ENCODE data around the gene SCLT1. TPM values are rescaled to one million over a fixed set of nuclear protein-coding genes. Genes with fewer than 3 reads are reported as not detected.
"Not testable (repeated sequence)": the region's sequence is repeated elsewhere in the genome, so short reads cannot be mapped to it uniquely, and the experiment has no call there.

SCLT1 gene
- total RNA-seq, 1 experiment from 2014 or later, result 13.3 TPM

- Histone ChIP-seq H3K27me3 (ENCODE audit: insufficient read depth, low read length) (no peaks in the 10 kb centered on the region), H4K20me1 (ENCODE audit: insufficient read depth) (no peaks in the 10 kb centered on the region), H3K4me3 (replicated peaks in 1 of 2; ENCODE audit: low read depth in 1 of 2, low read length in 2 of 2) (no peak overlapping the region), H3K4me2 (ENCODE audit: low read length) (no peak overlapping the region), H3K36me3 (ENCODE audit: control insufficient read depth in 1 of 2, insufficient read depth in 2 of 2, low read length in 2 of 2) (peaks cover 0 to 5% of the 10 kb centered on the region in 2 experiments; a peak in 1 of 4 replicates), H3K79me2 (ENCODE audit: insufficient read depth, low read length) (peaks cover 16% of the 10 kb centered on the region), H3K9me3 (ENCODE audit: control insufficient read depth in 1 of 2, insufficient read depth in 1 of 2, low read depth in 1 of 2, low read length in 2 of 2) (no peaks in the 10 kb centered on the region; a peak in 2 of 4 replicates), H3K4me1 (ENCODE audit: control insufficient read depth in 1 of 2, insufficient read depth in 2 of 2, low read length in 2 of 2) (no peaks in the 10 kb centered on the region), H3K9ac (ENCODE audit: low read length) (no peak overlapping the region), H2AFZ (ENCODE audit: low read depth, low read length, poor library complexity, severe bottlenecking) (no peak overlapping the region), H3K27ac (ENCODE audit: low read depth, low read length) (no peak overlapping the region), H3K9me2 (ENCODE audit: insufficient read depth) (no peaks in the 10 kb centered on the region; the same call in 1 of the 2 replicates)
- RAD21 ChIA-PET (ENCODE audit: low non-redundant PET in 1 of 2, low total read pairs in 2 of 2, uncharacterized antibody in 2 of 2, unreplicated experiment in 2 of 2), result no interaction called here
- CTCF ChIA-PET, result no interaction called here
- ATAC-seq (no peak), DNase-seq (ENCODE audit: low read depth, low spot score) (no peak)
- intact Hi-C loops (cut with micrococcal nuclease), result no loop called here
- POLR2A ChIA-PET, result no interaction called here
- BruUV-seq (replicated peaks), result no TSS peak
- TF ChIP-seq YY1 (IDR thresholded peaks at IDR 0.05; ENCODE audit: extremely low read depth, insufficient replicate concordance, low read depth, low read length), result no peak
- TF ChIP-seq EZH2 (IDR thresholded peaks at IDR 0.05), result no peak
- no peak for TF ChIP-seq ZBTB33 (IDR thresholded peaks at IDR 0.05; ENCODE audit: extremely low read depth, insufficient replicate concordance, low read length)
- no peak for TF ChIP-seq ZFX (IDR thresholded peaks at IDR 0.05)
- TF ChIP-seq REST (IDR thresholded peaks at IDR 0.05; ENCODE audit: low read depth), result no peak
- no peak for TF ChIP-seq POLR2A (IDR thresholded peaks at IDR 0.05; ENCODE audit: borderline replicate concordance, extremely low read depth, insufficient read depth, insufficient read length)
- TF ChIP-seq FOSL1 (IDR thresholded peaks at IDR 0.05; ENCODE audit: low read depth), result no peak
- TF ChIP-seq SP1 (IDR thresholded peaks at IDR 0.05; ENCODE audit: low read depth), result no peak
- TF ChIP-seq SIN3A (IDR thresholded peaks at IDR 0.05; ENCODE audit: low read depth), result no peak
- no peak for TF ChIP-seq POLR2AphosphoS5 (IDR thresholded peaks at IDR 0.05; ENCODE audit: low read depth, low read length)
- TF ChIP-seq ATF3 (IDR thresholded peaks at IDR 0.05), result no peak
These were observed 16.0 kb downstream of the SCLT1 start for GRCh38 chr4:129077326-129077725.

GRCh38 chr4:129069537-129069936 is 23.8 kb downstream of the SCLT1 start:
- H3K4me3 ChIP-seq (replicated peaks in 1 of 2; ENCODE audit: low read depth in 1 of 2, low read length in 2 of 2); ATAC-seq; H3K4me1 ChIP-seq (ENCODE audit: control insufficient read depth in 1 of 2, insufficient read depth in 2 of 2, low read length in 2 of 2); POLR2A ChIA-PET; RAD21 ChIA-PET (ENCODE audit: low non-redundant PET in 1 of 2, low total read pairs in 2 of 2, uncharacterized antibody in 2 of 2, unreplicated experiment in 2 of 2); intact Hi-C loops (cut with micrococcal nuclease); H3K9me3 ChIP-seq (ENCODE audit: control insufficient read depth in 1 of 2, insufficient read depth in 1 of 2, low read depth in 1 of 2, low read length in 2 of 2); H3K9me2 ChIP-seq (ENCODE audit: insufficient read depth); H4K20me1 ChIP-seq (ENCODE audit: insufficient read depth); H3K36me3 ChIP-seq (ENCODE audit: control insufficient read depth in 1 of 2, insufficient read depth in 2 of 2, low read length in 2 of 2); H3K9ac ChIP-seq (ENCODE audit: low read length); DNase-seq (ENCODE audit: low read depth, low spot score); H3K27ac ChIP-seq (ENCODE audit: low read depth, low read length); H3K79me2 ChIP-seq (ENCODE audit: insufficient read depth, low read length); BruUV-seq (replicated peaks); H3K4me2 ChIP-seq (ENCODE audit: low read length); H2AFZ ChIP-seq (ENCODE audit: low read depth, low read length, poor library complexity, severe bottlenecking); CTCF ChIA-PET; H3K27me3 ChIP-seq (ENCODE audit: insufficient read depth, low read length): not testable (repeated sequence)

Data from HCT116 (cell line).